Glutamatergic neuron (in vitro differentiated cells): ENCODE measurements around the gene RBM18. TPM values are rescaled to one million over a fixed set of nuclear protein-coding genes. Genes with fewer than 3 reads are reported as not detected.

Experiments
- DNase-seq: peaks from one replicate; pipeline ENCODE4 v3.0.0; 2022
- H3K27ac Mint-ChIP-seq: one replicate; pipeline ENCODE4 v1.8.0; 2020; ENCODE audit warnings: mild to moderate bottlenecking, mixed read lengths, inconsistent platforms; ENCODE audit not compliant: unreplicated experiment
- H3K27me3 Mint-ChIP-seq: one replicate; pipeline ENCODE4 v1.8.0; 2020; ENCODE audit warnings: mild to moderate bottlenecking, moderate library complexity, mixed read lengths, inconsistent platforms; ENCODE audit not compliant: unreplicated experiment
- H3K36me3 Mint-ChIP-seq: one replicate; pipeline ENCODE4 v1.8.0; 2020; ENCODE audit warnings: mild to moderate bottlenecking, mixed read lengths, inconsistent platforms; ENCODE audit not compliant: unreplicated experiment
- H3K4me1 Mint-ChIP-seq: one replicate; pipeline ENCODE4 v1.8.0; 2020; ENCODE audit warnings: mild to moderate bottlenecking, low read depth, mixed read lengths, inconsistent platforms; ENCODE audit not compliant: unreplicated experiment
- H3K4me3 Mint-ChIP-seq: one replicate; pipeline ENCODE4 v1.8.0; 2020; ENCODE audit warnings: mild to moderate bottlenecking, mixed read lengths, inconsistent platforms; ENCODE audit not compliant: unreplicated experiment
- H3K9me3 Mint-ChIP-seq: one replicate; pipeline ENCODE4 v1.8.0; 2020; ENCODE audit warnings: mild to moderate bottlenecking, moderate library complexity, mixed read lengths, inconsistent platforms; ENCODE audit not compliant: unreplicated experiment
- total RNA-seq: library from RNA; stranded (reverse); fragmentation: NEBNext Ultra II Directional; extraction: Animal tissue kit (Norgen Biotek cat#: 25700); gene quantifications from one replicate; pipeline ENCODE4 v1.2.1, GENCODE V29; 2021; ENCODE audit not compliant: unreplicated experiment
- TF ChIP-seq, protein P1 (sequence below): fragments of 200-600 bp; sonication (generic); IDR thresholded peaks from one replicate; pipeline ENCODE4 v1.5.0; 2021; ENCODE audit not compliant: partially characterized antibody, unreplicated experiment

The RBM18 gene
- total RNA-seq, 1 donor from 2014 or later = 27.3 TPM

GRCh38 chr9:122223435-122223834 lies 41.2 kb downstream of the RBM18 start:
- Mint-ChIP-seq H3K9me3 (peaks cover 14% of the 10 kb centered on the region), H3K27ac (no peak overlapping the region), H3K27me3 (peaks cover 55% of the 10 kb centered on the region), H3K4me3 (no peak overlapping the region), H3K4me1 (peaks cover 21% of the 10 kb centered on the region), H3K36me3 (peaks cover 12% of the 10 kb centered on the region)
- TF ChIP-seq, protein P1, sequence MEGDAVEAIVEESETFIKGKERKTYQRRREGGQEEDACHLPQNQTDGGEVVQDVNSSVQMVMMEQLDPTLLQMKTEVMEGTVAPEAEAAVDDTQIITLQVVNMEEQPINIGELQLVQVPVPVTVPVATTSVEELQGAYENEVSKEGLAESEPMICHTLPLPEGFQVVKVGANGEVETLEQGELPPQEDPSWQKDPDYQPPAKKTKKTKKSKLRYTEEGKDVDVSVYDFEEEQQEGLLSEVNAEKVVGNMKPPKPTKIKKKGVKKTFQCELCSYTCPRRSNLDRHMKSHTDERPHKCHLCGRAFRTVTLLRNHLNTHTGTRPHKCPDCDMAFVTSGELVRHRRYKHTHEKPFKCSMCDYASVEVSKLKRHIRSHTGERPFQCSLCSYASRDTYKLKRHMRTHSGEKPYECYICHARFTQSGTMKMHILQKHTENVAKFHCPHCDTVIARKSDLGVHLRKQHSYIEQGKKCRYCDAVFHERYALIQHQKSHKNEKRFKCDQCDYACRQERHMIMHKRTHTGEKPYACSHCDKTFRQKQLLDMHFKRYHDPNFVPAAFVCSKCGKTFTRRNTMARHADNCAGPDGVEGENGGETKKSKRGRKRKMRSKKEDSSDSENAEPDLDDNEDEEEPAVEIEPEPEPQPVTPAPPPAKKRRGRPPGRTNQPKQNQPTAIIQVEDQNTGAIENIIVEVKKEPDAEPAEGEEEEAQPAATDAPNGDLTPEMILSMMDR = no peak
- no peak for DNase-seq

- TF ChIP-seq, protein P1 = no peak
- DNase-seq = no peak
- Mint-ChIP-seq H3K4me1 (peaks cover 26% of the 10 kb centered on the region), H3K4me3 (no peak overlapping the region), H3K36me3 (peaks cover 16% of the 10 kb centered on the region), H3K27ac (no peak overlapping the region), H3K9me3 (peaks cover 20% of the 10 kb centered on the region), H3K27me3 (peaks cover 62% of the 10 kb centered on the region)
These were observed 41.8 kb downstream of the RBM18 start for GRCh38 chr9:122222791-122223190.

GRCh38 chr9:122221183-122221811 lies 43.3 kb downstream of the RBM18 start:
- Mint-ChIP-seq H3K4me3 (peak overlapping the region; percentile 78), H3K9me3 (peaks cover 19% of the 10 kb centered on the region), H3K27ac (no peak overlapping the region), H3K27me3 (peaks cover 61% of the 10 kb centered on the region), H3K4me1 (peaks cover 22% of the 10 kb centered on the region), H3K36me3 (peaks cover 16% of the 10 kb centered on the region)
- TF ChIP-seq, protein P1 = no peak
- peak; percentile 46 for DNase-seq

GRCh38 chr9:122220673-122221182 lies 43.9 kb downstream of the RBM18 start:
- no peak for DNase-seq
- TF ChIP-seq, protein P1 = no peak
- Mint-ChIP-seq H3K27me3 (peaks cover 64% of the 10 kb centered on the region), H3K4me3 (peak overlapping the region; percentile 78), H3K4me1 (peaks cover 21% of the 10 kb centered on the region), H3K9me3 (peaks cover 18% of the 10 kb centered on the region), H3K27ac (no peak overlapping the region), H3K36me3 (peaks cover 16% of the 10 kb centered on the region)
